HG02981 (cell line): ENCODE data around the gene SENP8.
"Not testable (repeated sequence)": the region's sequence is repeated elsewhere in the genome, so short reads cannot be mapped to it uniquely, and the experiment has no call there.

Experiments
- ATAC-seq: cut with Tn5 transposase; IDR thresholded peaks from one replicate; pipeline ENCODE4 v1.9.1; 2021; ENCODE audit warnings: mild to moderate bottlenecking, moderate library complexity; ENCODE audit not compliant: unreplicated experiment

SENP8 gene

GRCh38 chr15:72154316-72154715 lies 36.1 kb downstream of the SENP8 start:
- no peak for ATAC-seq

- ATAC-seq = no peak
Observed at GRCh38 chr15:72155003-72155621, 36.9 kb downstream of the SENP8 start.

- no peak for ATAC-seq
Observed at GRCh38 chr15:72155635-72156616, 37.7 kb downstream of the SENP8 start.

- no peak for ATAC-seq
Observed at GRCh38 chr15:72156928-72157327, 38.7 kb downstream of the SENP8 start.

DNA sequence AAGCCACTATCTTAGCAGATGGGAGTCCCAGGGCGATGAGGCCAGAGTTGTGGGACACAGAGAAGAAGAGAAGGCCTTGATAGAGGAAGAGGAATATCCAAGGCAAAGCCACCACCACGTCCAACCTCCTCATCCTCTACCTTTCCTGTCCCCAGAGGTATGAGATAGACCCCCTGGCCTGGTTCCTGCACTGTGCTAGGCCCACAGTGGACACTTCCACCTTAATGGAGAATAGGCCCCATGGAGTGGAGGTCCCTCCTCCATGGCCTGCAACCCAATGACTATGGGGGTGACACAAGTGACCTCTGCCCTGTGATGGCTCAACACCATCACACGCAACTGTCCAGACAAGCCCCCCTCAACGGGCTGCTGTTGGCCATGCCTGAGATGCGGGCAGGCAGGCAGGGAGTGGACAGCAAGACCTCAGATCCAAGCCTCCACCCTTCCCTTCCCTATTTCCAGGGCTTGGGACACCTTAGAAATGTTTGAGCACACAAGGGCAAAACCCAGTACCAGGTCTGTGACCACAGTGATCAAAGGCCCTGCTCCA lies 42.6 kb downstream of the SENP8 start:
- no peak for ATAC-seq

DNA sequence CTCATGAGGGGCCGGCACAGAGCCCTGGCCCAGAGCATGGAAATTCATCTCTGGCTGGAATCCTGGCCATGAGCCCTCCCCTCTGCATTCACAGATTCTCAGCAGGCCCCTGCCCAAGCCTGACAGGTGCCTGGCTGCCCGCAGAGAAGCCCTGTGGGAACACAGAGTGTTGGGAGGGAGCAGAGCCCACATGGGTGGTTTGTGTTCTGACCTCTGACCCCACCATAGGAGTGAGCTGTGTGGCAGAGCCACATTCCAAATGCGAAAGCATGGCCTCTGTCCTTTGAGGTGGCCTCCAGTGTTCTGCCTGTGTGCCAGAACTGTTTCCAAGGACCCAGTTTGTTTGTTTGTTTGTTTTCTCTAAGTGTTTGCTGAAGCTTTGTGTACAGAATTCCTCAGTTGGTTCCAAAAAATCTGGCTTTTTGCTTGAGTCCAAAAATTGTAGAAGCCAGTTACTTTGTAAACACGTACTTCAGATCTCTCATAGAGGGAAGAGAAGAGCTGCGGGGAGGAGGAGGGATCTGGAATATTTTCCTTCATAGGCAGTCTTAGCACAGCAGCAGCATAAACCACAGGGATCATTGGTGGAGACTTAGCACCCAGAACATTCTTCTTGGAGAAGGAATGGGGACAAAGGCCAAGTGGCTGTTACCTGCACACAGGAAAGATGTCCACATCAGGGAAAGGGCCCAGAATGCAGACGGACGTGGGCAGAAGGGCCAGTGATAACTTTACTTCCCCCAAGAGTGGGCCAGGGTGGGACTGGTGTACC lies 43.3 kb downstream of the SENP8 start:
- no peak for ATAC-seq

GRCh38 chr15:72162569-72162968 lies 44.4 kb downstream of the SENP8 start:
- no peak for ATAC-seq

- ATAC-seq = no peak
Observed at GRCh38 chr15:72163719-72164118, 45.5 kb downstream of the SENP8 start.

DNA sequence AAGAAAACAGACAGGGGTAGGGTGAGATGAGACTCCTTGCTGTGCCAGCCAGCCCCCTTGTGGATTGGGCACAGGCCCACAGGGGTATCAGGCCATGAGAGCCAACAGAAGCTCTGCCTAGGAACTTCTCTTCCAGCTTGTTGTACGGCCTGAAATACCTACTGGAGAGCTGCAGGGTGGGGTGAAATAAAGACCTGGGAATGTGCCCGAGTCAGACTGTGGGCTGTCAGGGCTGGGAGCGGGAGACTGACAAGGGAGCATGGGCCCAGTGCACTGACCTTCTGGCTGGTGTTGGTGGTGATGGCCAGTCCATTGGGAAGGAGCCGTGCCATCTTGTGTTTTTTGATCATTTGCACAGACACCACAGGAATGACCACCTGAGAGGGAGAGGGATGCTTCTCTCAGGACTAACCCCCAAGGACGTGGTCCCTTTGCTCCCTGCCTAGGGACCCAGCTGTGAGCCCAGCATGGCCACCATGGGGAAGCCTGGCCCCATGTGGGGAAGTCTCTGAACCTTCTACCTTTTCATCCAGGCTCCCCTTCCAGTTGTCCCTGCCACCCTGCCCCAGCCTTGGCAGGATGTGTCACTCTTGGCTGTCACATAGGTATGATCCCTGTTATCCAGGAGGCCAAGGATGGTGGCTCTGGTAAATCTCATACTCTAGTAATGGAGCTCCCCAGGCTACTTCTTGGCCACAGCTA lies 48.7 kb downstream of the SENP8 start:
- ATAC-seq = no peak

- no peak for ATAC-seq
Observed at GRCh38 chr15:72167445-72167844, 49.2 kb downstream of the SENP8 start.

DNA sequence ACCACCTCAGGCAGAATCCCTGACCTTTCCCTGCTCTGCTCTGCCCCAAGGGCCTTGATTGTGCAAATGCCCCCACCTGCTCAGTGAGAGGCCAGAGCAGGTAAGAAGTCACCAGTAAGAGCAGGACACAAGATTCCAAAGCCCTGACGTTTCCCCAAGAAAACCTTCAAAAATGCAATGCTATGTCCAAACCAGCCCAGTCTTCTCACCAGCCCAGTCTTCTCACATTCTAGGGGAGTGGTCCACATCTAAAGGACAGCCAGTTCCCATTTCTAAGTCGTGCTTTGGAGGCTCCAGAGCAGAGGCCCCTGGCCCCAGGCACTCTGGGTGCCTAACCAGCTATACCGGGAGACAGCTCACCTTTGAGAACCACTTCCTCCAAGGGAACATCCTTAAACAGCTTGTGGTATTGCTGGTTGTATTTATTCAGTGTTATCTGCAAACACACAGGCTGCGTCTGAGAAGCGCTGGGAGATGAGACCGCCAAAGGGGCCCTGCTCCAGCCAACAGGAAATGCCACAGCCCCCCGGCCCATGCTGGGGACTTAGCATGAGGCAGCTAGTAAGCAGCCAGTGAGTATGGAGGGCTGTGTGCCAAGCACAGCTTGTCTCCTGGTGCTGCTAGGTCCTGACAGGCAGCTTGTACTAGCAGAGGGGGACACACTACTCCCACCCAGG lies 50.1 kb downstream of the SENP8 start:
- no peak for ATAC-seq

DNA sequence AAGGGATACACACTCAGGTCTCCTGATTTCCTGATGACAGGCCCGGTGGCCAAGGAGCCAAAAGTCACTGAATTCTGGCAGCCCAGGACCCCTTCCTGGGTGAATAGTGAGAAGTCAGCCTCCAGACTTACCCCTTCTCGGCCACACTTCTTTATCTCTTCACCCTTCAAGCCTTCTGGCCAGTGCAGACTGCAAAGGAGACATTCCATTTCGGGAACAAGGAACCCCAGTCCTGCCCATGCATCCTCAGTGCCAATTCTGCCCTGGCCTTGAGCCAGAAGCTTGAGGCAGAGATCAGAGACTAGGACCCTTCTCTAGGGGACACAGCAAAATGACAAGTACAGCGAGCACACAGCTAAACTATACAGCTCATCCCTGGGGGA lies 50.6 kb downstream of the SENP8 start:
- ATAC-seq = no peak

GRCh38 chr15:72169236-72169920 lies 51.2 kb downstream of the SENP8 start:
- ATAC-seq = no peak

GRCh38 chr15:72169921-72170611 lies 51.9 kb downstream of the SENP8 start:
- no peak for ATAC-seq

DNA sequence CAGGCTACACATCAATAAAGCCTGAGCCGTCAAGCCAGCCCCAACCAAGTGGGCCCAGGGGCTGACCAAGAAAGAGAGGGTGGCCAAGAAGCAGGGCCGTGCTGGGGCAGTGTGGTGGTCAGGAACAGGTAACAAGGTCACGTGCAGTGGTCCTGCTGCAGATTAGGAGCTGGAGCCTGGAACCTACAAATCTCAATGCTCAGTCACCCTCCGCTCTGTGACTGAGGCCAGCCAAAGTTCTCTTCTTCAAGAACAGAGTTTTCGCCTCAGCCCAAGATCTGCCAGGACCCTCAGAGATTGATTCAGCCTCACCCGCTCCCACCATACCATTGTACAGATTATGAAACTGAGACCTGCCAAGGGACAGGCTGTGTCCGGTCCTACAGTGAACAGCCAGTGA lies 52.5 kb downstream of the SENP8 start:
- ATAC-seq = no peak

DNA sequence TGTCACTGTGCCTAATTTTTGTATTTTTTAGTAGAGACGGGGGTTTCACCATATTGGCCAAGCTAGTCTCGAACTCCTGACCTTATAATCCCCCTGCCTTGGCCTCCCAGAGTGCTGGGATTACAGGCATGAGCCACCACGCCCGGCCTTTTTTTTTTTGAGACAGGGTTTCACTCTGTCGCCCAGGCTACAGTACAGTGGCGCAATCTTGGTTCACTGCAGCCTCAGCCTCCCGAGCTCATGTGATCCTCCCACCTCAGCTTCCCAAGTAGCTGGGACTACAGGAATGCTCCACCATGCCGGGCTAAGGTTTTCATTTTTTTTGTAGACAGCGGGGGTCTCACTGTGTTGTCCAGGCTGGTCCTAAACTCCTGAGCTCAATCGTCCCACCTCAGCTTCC lies 53.8 kb downstream of the SENP8 start:
- ATAC-seq = not testable (repeated sequence)

- ATAC-seq = no peak
Observed at GRCh38 chr15:72172796-72173195, 54.6 kb downstream of the SENP8 start.

DNA sequence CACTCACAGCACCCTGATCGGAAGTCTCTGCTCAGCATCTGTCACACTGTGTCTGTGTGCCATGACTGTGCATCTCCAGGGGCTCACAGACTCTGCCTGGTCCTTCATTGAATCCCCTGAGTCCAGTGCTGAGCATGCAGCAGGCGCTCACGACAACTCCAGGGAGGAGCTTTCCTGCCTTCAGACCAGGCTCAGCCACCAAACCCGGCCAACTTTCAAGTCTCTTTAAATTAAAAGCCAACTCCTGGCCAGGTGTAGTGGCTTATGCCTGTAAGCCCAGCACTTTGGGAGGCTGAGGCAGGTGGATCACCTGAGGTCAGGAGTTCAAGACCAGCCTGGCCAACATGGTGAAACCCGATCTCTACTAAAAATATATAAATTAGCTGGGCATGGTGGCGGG lies 55.2 kb downstream of the SENP8 start:
- no peak for ATAC-seq
